Lung (tissue), 12 donors: ENCODE results near the gene CHDH. TPM values are rescaled to one million over a fixed set of nuclear protein-coding genes. Genes with fewer than 3 reads are reported as not detected.

Experiments used
- ATAC-seq: fragments of 200-7000 bp; cut with Tn5 transposase; one replicate; pipeline ENCODE4 v1.9.1; 2020; ENCODE audit warnings: moderate number of reproducible peaks; ENCODE audit not compliant: insufficient read depth, low FRiP score
- DNase-seq, 3 donors: peaks; one replicate each; pipeline ENCODE4 v3.0.0-alpha.2; 2013 to 2017
- H3K27ac ChIP-seq, 2 donors: one replicate each; pipeline ENCODE4 v1.5.1; 2013; ENCODE audit warnings: mild to moderate bottlenecking in 2 of 2, moderate library complexity in 2 of 2, control low read depth in 1 of 2, inconsistent platforms in 1 of 2, low read depth in 1 of 2, low read length in 1 of 2
- H3K27me3 ChIP-seq, 3 donors: one replicate each; pipeline ENCODE4 v1.5.1; 2013; ENCODE audit warnings: low read length in 2 of 3; ENCODE audit not compliant: control insufficient read depth in 3 of 3, insufficient read depth in 3 of 3
- H3K36me3 ChIP-seq, 4 donors: one replicate each; pipeline ENCODE4 v1.5.1; 2013; ENCODE audit warnings: low read length in 4 of 4, mild to moderate bottlenecking in 1 of 4, moderate library complexity in 1 of 4; ENCODE audit not compliant: control insufficient read depth in 4 of 4, insufficient read depth in 4 of 4
- H3K4me1 ChIP-seq, 5 donors: one replicate each; pipeline ENCODE4 v1.5.1; 2013; ENCODE audit warnings: low read length in 5 of 5, mild to moderate bottlenecking in 2 of 5, moderate library complexity in 1 of 5; ENCODE audit not compliant: control insufficient read depth in 5 of 5, insufficient read depth in 5 of 5
- H3K4me3 ChIP-seq: one replicate; pipeline ENCODE4 v1.5.1; 2013; ENCODE audit warnings: mild to moderate bottlenecking, control low read depth, moderate library complexity
- H3K9ac ChIP-seq, 2 donors: one replicate each; pipeline ENCODE4 v1.5.1; 2013; ENCODE audit warnings: low read length in 2 of 2, control low read depth in 1 of 2; ENCODE audit not compliant: insufficient read depth in 1 of 2
- H3K9me3 ChIP-seq, 4 donors: one replicate each; pipeline ENCODE4 v1.5.1; 2013; ENCODE audit warnings: low read length in 3 of 4, mild to moderate bottlenecking in 1 of 4, moderate library complexity in 1 of 4; ENCODE audit not compliant: control insufficient read depth in 4 of 4, insufficient read depth in 3 of 4
- CTCF ChIP-seq: IDR thresholded peaks from 2 replicates; pipeline ENCODE4 v1.5.1; 2012; ENCODE audit warnings: mild to moderate bottlenecking; ENCODE audit errors: control extremely low read depth, extremely low read depth
- whole genome bisulfite sequencing, 2 donors: extraction: QIAGEN DNeasy Blood & Tissue Kit; methylation state at CpG; one replicate each; pipeline ENCODE4 v1.1.7; 2013; 5-methylcytosine and 5-hydroxymethylcytosine counted together
- polyA plus RNA-seq, 2 donors: library from polyadenylated mRNA; stranded (reverse); fragments of 200-250 nt; gene quantifications; one replicate each; pipeline ENCODE4 v1.2.1, GENCODE V29; 2013
- total RNA-seq, 2 donors: library from RNA; depleted of rRNA in 1 of 2; stranded (reverse); fragments of >200 nt in 1 of 2; gene quantifications; one replicate each; pipeline ENCODE4 v1.2.1, GENCODE V29; 2014 to 2021
- donor health status: control.
- donor health status: control.
- donor health status: Bipolar disorder and iron deficiency.
- donor health status: healthy.
- donor health status: DM: yes; HTN: yes; CAD: no.

CHDH gene
- total and polyA plus RNA-seq, 4 donors, result 1.5 to 10.9 (median 2.8) TPM

GRCh38 chr3:53822331-53822741, 23.9 kb downstream of the CHDH start:
- H3K4me1 ChIP-seq, result peaks cover 0 to 6% (median 3%) of the 10 kb centered on the region in 5 donors
- DNase-seq (no peak), ATAC-seq (no peak)
- H3K9me3 ChIP-seq, result no peaks in the 10 kb centered on the region
- no peak overlapping the region for H3K27ac ChIP-seq
- H3K9ac ChIP-seq, result no peak overlapping the region
- no peak overlapping the region for H3K4me3 ChIP-seq
- H3K27me3 ChIP-seq, result no peaks in the 10 kb centered on the region
- no peak for TF ChIP-seq CTCF
- peaks cover 0 to 12% (median 9%) of the 10 kb centered on the region in 4 donors for H3K36me3 ChIP-seq
- WGBS, 2 donors, result 86 to 90% methylated on average over 14 of the region's 14 CpGs

- 64 to 69% methylated on average over 5 of the region's 5 CpGs for WGBS, 2 donors
- peaks cover 0 to 6% (median 3%) of the 10 kb centered on the region in 5 donors for H3K4me1 ChIP-seq
- no peak for DNase-seq
- no peak for ATAC-seq
- no peak for TF ChIP-seq CTCF
- H3K9ac ChIP-seq, result no peak overlapping the region
- H3K4me3 ChIP-seq, result no peak overlapping the region
- no peaks in the 10 kb centered on the region for H3K9me3 ChIP-seq
- H3K27ac ChIP-seq, result no peak overlapping the region
- peaks cover 0 to 15% (median 12%) of the 10 kb centered on the region in 4 donors for H3K36me3 ChIP-seq
- H3K27me3 ChIP-seq, result no peaks in the 10 kb centered on the region
These were observed 24.5 kb downstream of the CHDH start for GRCh38 chr3:53821631-53822121.

DNA sequence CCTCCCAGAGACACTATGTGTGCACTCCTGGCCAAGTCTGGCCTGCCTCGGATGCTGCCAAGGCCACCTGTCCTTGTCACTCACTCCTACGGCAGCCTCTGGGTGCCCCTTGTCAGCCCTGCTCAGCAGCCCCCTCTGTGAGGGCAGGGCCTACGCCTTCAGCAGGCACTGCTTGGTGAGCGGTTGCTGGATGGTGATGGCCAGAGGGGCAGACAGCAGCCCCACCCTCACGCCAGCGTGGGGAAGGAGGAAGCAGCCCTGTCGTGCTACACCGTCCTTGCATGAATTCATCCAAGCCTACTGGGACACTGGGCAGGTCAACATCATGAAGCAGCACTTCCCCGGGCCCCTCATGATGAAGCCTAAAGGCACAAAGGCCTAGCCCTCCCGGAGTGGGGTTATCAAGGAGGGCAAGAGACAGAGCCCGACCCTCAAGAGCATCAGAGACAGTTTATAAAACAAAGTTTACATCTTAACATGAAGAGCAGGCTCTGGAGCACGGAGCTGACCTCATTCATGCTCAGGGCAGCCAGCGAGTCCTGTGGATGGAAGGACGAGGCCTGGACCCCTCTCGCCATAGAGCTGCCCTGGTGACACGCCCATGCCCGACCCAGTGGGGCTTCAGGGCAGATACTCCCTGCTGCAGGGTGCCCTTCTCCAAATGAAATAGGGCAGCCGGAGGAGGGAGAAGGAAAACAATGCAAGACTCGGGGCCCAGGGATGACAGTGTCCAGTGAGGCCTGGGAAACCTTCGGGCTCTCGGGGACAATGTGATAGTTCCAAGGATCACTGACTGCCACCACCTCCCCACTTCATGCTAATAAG, 25.3 kb downstream of the CHDH start:
- H3K9ac ChIP-seq, result no peak overlapping the region
- H3K36me3 ChIP-seq, result peaks cover 0 to 15% (median 13%) of the 10 kb centered on the region in 4 donors
- no peak overlapping the region for H3K27ac ChIP-seq
- 79 to 82% methylated on average over 21 of the region's 21 CpGs for WGBS, 2 donors
- H3K9me3 ChIP-seq, result no peaks in the 10 kb centered on the region
- H3K4me1 ChIP-seq, result peaks cover 0 to 6% (median 3%) of the 10 kb centered on the region in 5 donors
- TF ChIP-seq CTCF, result no peak
- H3K27me3 ChIP-seq, result no peaks in the 10 kb centered on the region
- ATAC-seq (no peak), DNase-seq (no peak)
- H3K4me3 ChIP-seq, result no peak overlapping the region
